ENCODE measurements around the gene MRPL17.

The MRPL17 gene

DNA sequence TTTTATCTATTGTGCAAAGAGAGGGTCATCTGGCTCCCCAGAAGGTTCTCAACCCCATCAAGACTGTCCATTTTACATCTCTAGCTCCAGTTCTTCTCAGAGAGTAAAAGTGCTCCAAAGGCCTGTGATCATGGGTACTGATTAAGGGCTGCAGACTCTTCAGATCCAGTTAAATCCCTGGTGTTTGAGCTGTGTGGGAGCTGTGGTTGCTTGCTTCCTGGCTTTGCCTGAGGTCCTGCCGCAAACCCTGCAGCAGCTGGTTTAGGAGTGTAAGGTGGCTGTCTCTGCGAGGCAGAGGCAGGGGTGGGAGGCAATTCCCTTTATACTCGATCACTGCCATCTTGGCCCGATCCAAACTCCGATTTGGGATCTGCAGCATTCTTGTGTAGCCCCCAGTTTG is 1.2 kb downstream of the MRPL17 start:
- DNase-seq, result no peak

DNA sequence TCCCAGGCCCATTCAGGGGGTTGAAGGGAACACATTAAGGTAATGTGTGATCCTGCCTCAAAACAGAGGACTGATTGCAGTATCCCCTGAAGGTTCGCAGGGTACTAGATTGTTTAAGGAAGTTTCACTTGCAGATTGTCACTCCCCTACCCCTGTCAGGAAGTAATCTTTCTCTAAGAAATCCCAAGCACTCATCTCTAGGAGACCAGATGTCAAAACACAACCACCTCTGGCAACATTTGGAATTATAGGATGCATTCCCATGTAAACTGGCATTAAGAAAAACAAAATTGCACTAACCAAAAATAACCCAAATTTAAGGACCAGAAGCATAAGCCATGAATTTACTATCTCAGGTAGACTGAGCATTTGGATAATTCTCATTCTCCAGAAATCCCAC is 1.6 kb downstream of the MRPL17 start:
- DNase-seq, result no peak

DNA sequence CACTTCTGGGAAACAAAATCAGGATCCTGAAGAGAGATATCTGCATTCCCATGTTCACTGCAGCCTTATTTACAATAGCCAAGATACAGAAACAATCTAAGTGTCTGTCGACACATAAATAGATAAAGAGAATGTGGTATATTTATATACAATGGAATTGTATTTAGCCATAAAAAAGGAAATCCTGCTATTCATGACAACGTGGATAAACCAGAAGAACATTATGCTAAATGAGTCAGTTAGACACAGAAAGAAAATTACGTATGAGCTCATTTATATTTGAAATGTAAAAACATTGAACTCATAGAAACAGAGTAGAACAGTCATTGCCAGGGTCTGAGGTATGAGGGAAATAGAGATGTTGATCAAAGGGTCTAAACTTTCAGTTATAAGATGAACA is 6.1 kb downstream of the MRPL17 start:
- no peak for DNase-seq

DNA sequence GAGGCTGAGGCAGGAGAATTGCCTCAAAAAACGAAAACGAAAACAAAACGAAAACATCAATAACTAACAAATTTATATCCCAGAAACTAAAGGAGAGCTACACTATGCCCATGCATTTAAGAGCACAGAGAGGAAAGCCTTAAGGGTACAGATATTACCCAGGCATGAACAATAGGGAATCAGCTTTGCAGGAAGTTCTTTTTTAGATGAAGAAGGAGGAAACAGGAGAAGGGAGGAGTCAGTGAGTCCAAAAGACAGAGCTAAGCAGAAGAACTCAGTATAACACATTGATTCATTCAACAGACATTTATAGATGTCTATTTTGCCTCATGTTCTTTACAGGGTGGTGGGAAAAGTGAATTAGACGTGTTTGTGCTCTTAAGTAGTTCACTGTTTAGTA is 8.3 kb downstream of the MRPL17 start:
- no peak for DNase-seq

DNA sequence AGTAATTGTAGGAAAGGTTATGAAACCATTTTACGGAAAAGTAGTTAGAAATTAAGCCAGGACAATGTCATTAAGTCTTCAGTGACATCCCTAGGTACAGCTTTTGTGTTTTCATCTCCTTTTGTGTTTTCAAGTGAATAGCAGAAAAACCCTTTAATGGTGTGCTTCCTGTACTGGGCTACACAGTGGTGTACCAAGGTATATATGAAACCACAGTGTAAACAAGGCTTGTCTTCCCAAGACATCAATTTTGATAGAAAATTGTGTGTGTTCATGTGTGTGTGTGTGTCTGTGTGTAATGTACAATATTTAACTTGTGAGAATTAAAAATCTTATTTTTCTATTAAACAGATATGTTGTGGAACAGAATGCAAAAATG is 8.9 kb downstream of the MRPL17 start:
- no peak for DNase-seq

DNA sequence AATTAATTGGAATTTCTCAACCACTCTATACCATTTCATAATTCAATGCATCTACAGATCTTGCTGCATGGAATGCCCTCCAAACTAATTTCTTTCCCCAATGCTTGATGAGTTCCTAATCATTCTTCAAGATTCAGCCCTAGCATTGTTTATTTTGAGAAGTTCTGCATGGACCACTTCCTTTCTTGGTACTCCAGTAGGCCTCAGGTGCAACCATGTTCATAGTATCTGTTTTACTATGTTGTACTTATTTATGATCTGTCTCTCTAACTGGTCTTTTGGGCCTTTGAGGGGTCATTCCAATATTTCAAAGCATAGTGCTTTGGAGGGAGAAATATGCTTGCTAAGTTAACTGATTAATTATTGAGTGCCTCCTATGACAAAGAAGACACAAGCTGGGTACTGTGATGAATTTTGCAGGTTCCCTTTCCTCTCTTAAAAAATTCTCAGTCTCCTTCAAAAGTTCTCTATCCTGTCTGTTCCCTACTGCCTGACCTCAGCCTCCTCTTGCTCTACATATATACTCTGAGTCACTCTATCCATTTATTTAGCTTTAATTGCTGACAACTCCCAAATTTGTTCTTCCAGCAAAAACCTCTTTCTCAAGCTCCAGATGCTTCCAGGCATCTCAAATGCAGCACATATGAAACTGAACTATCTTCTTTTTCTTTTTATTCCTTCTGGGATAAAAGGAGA is 9.5 kb downstream of the MRPL17 start:
- DNase-seq, result no peak

DNA sequence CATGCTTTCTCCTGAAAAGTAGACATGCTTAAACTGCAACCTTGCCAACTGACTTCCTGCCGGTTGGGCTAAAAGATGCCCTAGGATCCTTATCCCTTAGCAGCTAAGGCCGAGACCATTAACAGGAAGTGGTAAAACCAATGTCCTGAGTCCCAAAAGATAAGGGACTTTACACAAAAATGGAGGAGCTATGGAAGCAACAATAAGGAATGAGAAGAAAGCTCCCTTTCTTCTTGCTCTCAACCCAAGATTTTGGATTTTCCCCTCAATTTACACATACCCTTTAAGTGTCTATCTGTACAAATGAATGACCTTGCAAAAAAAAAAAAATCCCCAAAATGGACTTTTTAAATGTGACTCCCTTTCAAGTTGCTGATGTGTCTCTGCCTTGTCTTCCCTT is 11.1 kb downstream of the MRPL17 start:
- no peak for DNase-seq

DNA sequence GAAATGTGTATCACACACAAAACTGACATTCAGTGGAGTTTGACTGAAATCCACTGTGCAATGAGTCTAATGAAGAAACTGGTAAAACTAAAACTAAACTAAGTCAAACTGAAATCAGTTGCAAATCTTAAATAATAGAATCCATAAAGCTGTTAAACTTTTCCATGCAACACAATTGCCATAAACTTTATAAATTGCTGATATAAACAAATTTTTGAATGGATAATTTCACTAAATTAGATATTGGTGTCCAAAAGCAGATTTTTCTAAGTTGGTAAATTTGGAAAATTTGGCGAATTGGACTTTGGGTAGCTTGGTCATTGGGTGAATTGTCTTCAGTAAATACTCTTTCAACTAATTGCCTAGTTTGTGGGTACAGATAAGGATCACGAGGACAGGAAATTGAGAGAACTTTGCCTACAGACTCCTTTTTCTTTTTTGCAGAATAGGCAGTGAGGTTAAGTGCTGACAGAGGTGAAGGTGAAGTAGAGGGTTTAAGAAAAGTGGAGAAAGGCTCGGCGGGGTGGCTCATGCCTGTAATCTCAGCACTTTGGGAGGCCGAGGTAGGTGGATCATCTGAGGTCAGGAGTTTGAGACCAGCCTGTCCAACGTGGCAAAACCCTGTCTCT is 12.8 kb downstream of the MRPL17 start:
- no peak for DNase-seq

DNA sequence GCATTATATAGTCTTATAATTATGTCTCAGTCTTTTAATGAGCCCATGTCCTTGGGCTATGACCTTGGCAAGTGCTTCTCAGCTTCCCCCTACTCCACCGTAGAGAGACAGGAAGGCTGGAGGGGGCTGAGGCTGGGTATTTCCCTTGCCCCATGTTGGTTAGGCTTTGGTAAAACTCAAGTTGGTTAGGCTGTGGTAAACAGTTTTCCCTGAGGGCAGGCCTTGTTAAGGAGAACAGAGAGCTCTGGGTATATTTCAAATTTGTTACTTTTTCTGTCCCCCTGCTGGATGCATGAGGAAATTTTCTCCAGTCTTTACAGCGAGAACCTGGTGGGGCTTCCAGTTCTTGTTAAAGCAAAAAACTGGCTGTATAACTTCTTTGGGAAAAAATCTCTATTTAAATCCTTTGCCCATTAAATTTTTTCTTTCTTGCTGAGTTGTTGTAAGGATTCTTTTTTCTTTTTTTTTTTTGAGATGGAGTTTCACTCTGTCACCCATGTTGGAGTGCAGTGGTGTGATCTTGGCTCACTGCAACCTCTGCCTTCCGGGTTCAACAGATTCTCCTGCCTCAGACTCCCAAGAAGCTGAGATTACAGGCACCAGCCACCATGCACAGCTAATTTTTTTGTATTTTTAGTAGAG is 15.3 kb downstream of the MRPL17 start:
- DNase-seq, result peak; percentile 44

DNA sequence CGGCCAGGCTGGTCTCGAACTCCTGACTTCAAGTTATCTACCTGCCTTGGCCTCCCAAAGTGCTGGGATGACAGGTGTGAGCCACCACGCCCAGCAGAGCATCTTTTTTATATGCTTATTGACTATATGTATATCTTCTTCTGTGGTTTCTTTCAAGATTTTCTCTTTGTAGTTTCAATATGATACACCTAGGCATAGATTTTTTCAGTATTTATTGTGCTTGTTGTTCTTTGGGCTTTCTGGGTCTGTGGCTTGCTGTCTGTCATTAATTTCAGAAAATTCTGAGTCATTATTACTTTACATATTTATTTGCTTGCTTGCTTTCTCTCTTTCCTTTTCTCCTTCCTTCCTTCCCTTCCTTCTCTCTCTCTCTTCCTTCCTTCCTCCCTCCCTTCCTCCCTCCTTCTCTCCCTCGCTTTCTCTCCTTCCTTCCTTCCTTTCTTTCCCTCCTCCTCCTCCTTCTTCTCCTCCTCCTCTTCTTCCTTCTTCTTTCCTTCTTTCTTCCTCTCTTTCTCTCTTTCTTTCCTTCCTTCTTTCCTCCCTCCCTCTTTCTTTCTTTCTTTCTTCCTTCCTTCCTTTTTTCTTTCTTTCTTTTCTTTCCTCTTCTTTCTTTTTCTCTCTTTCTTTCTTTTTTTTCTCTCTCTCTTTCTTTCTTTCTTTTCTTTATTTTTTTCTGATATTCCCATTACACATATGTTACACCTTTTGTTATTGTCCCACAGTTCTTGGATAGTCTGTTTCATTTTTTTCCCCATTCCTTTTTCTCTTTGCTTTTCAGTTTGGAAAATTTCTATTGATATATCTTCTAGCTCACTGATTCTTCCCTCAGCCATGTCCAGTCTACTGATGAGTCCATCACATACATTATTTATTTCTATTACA is 16.6 kb downstream of the MRPL17 start:
- DNase-seq, result no peak

DNA sequence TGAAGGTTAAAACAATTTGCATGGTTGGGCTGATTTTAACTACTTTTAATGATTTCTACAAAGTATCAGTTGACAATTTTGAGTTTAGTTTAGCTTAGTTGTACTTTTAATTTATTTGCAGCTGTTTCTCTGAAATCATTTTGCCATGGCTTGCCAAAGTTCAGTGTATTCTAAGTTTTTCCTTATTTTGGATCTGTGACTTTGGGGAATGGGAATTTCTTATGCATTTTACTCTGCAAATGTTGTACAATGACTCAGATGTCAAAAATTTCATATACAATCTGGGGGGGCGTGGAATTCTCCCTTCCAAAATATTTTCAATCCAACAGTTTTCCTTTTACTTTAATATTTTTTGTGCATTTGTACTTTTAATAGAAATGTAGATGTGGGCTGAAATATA is 18.6 kb downstream of the MRPL17 start:
- no peak for DNase-seq

DNA sequence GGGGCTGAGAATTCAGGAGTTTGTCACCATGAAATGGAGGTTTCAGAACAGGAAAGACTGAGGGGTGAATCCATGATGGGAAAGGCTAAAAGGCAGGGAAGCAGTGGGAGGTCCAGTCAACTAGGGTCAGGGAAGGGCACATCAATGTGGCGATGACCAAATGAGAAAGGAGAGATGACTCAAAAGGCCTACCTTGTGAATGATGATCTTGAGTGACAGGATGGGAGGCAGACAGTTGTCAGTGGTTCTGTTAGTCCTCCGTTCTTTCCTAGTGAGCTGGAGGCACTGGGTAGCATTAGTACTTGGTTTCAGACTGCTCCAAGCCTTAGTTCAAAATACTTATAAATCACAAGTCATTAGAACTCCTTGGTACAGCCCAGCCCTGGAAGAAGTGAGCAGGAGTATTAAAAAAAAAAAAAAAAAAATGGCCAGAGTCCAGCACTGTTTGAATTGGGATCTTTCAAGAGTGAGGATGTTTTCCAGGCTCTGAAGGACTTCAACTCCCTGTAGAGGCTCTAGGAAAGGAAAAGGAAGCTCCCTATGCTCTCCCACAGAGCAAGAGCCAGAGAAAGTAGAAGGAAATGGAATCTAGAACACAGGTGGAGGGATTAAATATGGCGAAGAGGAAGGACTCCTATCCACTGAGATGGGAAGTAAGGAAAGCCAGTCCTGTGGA is 19.2 kb downstream of the MRPL17 start:
- no peak for DNase-seq

DNA sequence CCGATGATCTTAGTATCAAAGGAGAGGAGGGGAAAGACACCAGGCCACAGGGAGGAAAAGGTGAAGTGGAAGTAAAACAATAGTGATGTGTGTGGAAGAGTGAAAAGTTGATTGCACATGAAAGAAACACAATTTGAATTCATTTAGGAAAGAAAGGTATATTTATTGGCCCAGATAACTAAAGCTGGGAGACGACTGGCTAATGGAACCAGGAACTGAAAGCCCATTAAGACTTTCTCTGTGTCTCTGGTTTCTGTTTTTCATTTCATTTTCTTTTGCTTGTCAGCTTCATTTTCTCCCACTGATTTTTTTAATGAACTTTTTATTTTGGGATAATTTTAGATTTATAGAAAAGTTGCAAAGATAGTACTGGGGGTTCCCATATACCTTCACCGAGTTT is 22.4 kb downstream of the MRPL17 start:
- DNase-seq, result no peak

DNA sequence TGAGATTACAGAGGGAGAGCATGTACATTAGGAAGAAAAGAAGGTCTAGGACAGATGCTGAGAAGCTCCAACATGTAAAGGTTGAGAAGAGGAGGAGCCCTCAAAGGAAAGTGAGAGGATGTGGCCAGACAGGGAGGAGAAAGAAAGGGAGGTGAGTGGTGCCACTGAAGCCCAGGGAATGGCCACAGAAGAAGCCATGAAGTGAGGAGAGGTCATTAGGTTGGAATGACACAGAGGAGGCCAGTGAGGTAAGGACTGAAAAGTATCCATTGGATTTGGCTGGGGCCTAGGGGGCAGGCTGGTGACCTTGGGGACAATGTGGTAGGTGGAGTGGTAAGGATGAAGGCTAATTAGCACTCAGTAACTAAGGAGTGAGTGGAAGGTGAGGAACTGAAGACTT is 24.5 kb downstream of the MRPL17 start:
- no peak for DNase-seq

DNA sequence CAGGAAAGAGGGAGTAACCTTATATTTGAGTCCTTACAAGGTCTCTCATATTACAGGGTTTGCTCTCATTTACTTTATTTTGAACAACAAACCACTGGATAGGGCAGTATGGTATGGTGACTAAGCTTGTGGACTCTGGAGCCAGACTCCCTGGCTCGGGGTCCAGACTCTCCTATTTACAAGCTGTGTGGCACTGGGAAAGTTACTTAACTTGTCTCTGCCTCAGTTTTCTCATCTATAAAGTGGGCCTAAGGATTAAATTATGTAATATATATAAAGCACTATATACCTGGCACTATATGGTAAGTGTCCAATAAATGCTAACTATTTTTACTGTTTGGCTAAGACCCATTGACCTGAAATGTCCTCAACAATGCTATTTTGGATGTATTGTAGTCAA is 25.8 kb downstream of the MRPL17 start:
- DNase-seq, result no peak

DNA sequence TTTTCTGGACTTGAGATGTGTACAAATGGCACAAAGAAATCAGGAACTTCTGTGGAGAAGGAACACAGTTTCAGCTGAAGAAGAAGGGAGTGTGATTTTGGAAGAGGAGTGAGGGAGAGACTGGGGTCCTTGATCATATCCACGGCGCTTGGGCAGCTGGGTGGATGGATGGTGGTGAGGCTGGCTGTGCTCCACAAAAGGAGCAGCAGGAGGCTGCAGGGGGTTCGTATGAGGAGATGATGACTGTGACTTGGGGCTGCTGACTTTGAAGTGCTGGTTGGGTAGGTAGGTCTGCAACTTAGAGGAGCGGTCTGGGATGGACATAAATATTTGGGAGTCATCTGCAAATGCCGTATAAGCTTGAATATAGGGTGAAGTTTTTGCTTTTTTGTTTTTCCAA is 26.2 kb downstream of the MRPL17 start:
- DNase-seq, result no peak

DNA sequence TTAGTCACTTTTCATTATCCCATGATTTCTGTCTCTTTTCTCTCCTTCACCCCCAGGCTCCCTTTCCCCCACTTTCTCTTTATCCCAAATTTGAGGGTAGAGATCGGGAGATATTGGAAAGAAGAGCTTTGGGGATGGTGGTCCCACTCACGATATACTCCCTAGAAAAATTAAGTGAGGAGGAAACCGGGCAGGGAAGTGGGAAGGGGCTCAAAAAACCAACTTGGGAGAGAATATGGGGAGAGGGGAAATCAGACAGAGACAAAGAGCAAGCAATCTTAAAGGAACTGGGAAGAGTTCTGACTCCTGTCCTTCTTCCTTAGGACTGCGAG is 26.6 kb downstream of the MRPL17 start:
- no peak for DNase-seq

DNA sequence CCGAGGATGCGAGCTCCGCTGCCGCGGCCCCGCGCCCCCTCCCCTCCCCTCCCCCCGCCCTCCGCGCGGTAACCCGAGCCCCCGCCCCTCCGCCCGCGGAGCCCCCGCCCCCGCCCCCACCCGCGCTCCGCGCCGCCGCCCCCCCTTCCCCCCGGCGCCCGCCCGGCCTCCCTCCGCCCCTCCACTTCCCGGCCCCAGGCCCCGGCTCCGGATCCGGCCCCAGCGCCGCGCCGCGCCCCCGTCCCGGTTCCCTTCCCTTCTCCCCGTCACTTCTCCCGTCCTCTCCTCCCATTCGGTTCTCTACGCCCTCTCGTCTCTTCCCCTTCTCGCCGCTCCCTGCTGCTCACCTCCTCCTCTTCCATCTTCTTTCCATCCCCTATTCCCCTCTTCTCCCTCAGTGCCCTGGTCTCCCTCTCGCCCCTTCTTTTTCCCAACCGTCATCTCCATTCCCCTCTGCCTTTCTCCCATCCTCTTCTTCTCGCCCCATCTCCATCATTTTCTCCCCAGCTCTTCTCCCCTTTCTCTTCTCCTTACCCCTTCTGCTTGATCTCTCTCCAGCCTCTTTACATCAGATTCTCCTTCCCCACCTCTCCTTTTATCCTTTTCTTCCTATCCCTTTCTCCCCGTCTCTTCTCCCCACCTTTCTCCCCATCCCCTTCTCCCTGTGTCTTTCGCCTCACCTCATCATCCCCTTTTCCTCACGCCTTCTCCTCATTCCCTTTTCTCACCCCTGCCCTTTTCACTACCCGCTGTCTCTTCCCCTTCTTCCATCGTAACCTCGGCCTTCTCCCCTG is 27.2 kb downstream of the MRPL17 start, which contains the start of gene DCHS1:
Gene DCHS1 (minus strand): TSS at position 20 of the 794 bp plus-strand sequence. CDS start 14,196 bp downstream, outside the sequence.
- no peak for DNase-seq

DNA sequence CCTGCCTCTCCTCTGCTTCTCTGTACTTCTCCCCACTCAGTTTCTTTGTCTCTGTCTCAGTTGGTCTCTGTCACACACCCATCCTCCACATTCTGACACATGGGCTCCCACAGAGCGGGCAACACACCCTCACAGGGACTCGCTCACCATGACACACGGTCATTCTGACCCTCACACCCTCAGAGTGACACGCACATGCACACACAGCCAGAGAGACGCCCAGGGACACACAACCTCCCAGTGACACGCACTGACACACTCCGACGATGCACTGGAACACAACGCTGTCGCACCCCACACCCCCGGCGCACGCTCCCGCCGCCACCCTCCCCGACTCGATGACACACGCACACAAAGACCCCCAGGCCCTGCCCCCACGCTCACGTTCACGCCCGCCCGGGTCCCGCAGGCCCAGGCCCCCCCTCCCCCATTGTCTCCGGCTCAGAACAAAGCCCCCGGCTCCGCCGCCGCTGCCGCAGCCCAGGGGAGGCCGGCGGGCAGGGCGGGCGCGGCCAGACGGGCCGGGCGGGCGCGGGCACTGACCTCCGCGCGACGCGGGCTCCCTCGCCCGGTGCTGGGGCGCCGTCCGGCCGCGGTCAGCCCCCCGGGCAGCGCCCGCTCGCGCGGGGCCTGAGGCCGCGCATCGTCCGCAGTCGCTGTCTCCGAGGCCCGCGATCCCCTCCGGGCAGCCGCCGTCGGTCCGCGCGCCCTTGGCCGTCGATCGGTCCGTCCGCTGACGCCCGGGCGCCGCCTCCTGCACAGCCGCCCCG is 27.9 kb downstream of the MRPL17 start:
- peak; percentile 28 for DNase-seq

DNA sequence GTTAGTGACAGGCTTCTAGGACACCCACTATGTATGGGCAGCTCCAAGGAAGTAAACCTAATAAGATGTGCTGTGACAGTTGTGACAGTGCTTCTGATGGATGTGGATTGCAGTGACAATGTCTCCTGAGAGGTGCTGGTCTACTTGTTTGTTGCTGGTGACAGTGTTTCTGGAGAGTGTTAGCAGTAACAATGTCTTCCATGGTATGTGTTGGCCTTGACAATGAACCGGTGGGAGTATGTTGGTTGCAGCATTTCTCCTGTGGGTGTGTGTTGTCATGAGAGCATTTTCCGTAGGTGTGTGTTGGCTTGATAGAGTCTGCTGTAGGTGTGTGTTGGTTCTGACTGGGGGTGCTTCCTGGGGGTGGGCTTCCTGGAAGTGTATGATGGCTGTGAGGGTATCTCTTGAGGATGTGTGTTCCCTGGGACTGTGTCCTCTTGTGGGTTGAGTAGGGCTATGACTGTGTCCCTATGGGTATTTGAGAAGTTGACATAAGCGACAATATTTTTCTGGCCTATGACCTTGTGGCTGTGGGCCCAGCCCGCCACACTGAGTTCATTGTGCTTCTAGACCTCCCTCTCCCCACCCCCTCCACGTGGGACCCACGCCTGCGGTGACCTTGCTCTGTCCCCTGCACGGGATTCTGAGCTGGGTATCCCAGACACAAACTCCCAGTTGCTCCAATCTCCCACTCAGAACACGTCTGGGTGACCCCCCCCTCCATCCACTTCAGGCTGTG is 28.7 kb downstream of the MRPL17 start:
- no peak for DNase-seq

DNA sequence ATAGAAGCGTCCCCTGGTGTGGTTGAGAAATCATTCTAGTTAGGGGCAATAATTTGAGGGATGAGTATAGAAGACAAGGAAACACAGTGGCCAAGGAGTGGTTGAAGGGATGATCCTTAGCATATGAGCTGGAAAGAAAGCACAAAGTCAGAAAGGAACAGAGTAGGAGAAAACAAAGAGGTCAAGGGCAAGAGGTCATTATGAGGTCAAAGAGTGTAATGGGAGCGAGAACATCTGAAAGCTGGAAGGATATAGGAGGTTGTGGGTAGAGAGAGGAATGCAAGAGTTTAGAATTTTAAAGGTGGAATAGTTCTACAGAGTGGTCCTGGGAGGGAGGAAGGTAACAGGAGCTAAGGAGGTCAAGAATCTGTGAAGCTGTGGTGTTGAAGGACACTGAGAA is 29.5 kb downstream of the MRPL17 start:
- no peak for DNase-seq
